ENCODE results near the gene KCNH1.

The KCNH1 gene

GRCh38 chr1:210815641-210816550 is 318.1 kb downstream of the KCNH1 start:
- no peak for DNase-seq (ENCODE audit: low read depth in 1 of 2, low spot score in 1 of 2)

GRCh38 chr1:210814382-210815123 is 319.4 kb downstream of the KCNH1 start:
- no peak for DNase-seq (ENCODE audit: low read depth in 1 of 2, low spot score in 1 of 2)

GRCh38 chr1:210801501-210801900 is 332.4 kb downstream of the KCNH1 start:
- no peak for DNase-seq (ENCODE audit: low read depth in 1 of 2, low spot score in 1 of 2)

- DNase-seq (ENCODE audit: low read depth in 1 of 2, low spot score in 1 of 2): no peak
Measured at GRCh38 chr1:210800756-210801155, 333.2 kb downstream of the KCNH1 start.

GRCh38 chr1:210800301-210800700 is 333.6 kb downstream of the KCNH1 start:
- no peak for DNase-seq (ENCODE audit: low read depth in 1 of 2, low spot score in 1 of 2)

- no peak for DNase-seq (ENCODE audit: low read depth in 1 of 2, low spot score in 1 of 2)
Measured at GRCh38 chr1:210797422-210797821, 336.5 kb downstream of the KCNH1 start.

GRCh38 chr1:210796421-210796820 is 337.5 kb downstream of the KCNH1 start:
- DNase-seq (ENCODE audit: low read depth in 1 of 2, low spot score in 1 of 2): no peak

- no peak for DNase-seq (ENCODE audit: low read depth in 1 of 2, low spot score in 1 of 2)
Measured at GRCh38 chr1:210794445-210794844, 339.5 kb downstream of the KCNH1 start.

- no peak for DNase-seq (ENCODE audit: low read depth in 1 of 2, low spot score in 1 of 2)
Measured at GRCh38 chr1:210792250-210793102, 341.5 kb downstream of the KCNH1 start.

GRCh38 chr1:210790196-210790595 is 343.8 kb downstream of the KCNH1 start:
- DNase-seq (ENCODE audit: low read depth in 1 of 2, low spot score in 1 of 2): no peak

- no peak for DNase-seq (ENCODE audit: low read depth in 1 of 2, low spot score in 1 of 2)
Measured at GRCh38 chr1:210787800-210788199, 346.1 kb downstream of the KCNH1 start.

GRCh38 chr1:210786546-210786945 is 347.4 kb downstream of the KCNH1 start:
- DNase-seq (ENCODE audit: low read depth in 1 of 2, low spot score in 1 of 2): no peak

- DNase-seq (ENCODE audit: low read depth in 1 of 2, low spot score in 1 of 2): no peak
Measured at GRCh38 chr1:210783925-210784324, 350.0 kb downstream of the KCNH1 start.

- DNase-seq (ENCODE audit: low read depth in 1 of 2, low spot score in 1 of 2): no peak
Measured at GRCh38 chr1:210781652-210782051, 352.3 kb downstream of the KCNH1 start.

GRCh38 chr1:210779269-210779668 is 354.7 kb downstream of the KCNH1 start:
- no peak for DNase-seq (ENCODE audit: low read depth in 1 of 2, low spot score in 1 of 2)

GRCh38 chr1:210777914-210778313 is 356.0 kb downstream of the KCNH1 start:
- DNase-seq (ENCODE audit: low read depth in 1 of 2, low spot score in 1 of 2): no peak

- DNase-seq (ENCODE audit: low read depth in 1 of 2, low spot score in 1 of 2): no peak
Measured at GRCh38 chr1:210776712-210777111, 357.2 kb downstream of the KCNH1 start.

GRCh38 chr1:210775289-210775688 is 358.7 kb downstream of the KCNH1 start:
- no peak for DNase-seq (ENCODE audit: low read depth in 1 of 2, low spot score in 1 of 2)

- no peak for DNase-seq (ENCODE audit: low read depth in 1 of 2, low spot score in 1 of 2)
Measured at GRCh38 chr1:210773450-210773849, 360.5 kb downstream of the KCNH1 start.

- DNase-seq (ENCODE audit: low read depth in 1 of 2, low spot score in 1 of 2): no peak
Measured at GRCh38 chr1:210771131-210771530, 362.8 kb downstream of the KCNH1 start.

GRCh38 chr1:210770396-210770984 is 363.5 kb downstream of the KCNH1 start:
- no peak for DNase-seq (ENCODE audit: low read depth in 1 of 2, low spot score in 1 of 2)
